ENCODE measurements around the gene ATP11B. TPM values are rescaled to one million over a fixed set of nuclear protein-coding genes. Genes with fewer than 3 reads are reported as not detected.

ATP11B gene
- total and polyA plus RNA-seq, 9 of the 15 experiments (the other 6 are each of a cell fraction or from before 2014, with no cell fraction given), result 11.9 to 68.7 (median 41.8) TPM

GRCh38 chr3:182837855-182838454 is 44.7 kb downstream of the ATP11B start (continued):
- TF ChIP-seq REST (IDR thresholded peaks at IDR 0.05; ENCODE audit: borderline replicate concordance), result peak; percentile 70; the same call in 1 of the 2 replicates
- no peak for TF ChIP-seq REST (CRISPR knock-in tag; IDR thresholded peaks at IDR 0.05; ENCODE audit: low read depth)
